ENCODE data around the gene ACBD3.

DNA sequence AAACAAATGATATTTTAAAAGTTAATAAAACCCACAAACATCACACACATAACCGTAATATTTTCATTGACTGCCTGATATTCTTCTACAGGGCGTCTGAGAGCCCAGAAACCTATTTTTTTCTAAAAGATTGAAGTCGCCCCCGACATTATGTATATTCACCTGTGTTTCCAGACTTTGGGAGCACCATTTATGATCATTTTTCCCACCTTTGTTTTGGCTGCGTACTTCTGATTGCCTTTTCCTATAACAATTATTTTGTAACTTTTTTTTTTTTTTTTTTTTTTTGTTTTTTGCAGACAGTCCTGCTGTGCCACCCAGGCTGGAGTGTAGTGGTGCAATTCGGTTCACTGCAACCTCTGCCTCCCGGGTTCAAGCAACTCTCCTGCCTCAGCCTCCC is 839 bp upstream of the ACBD3 start:
- TF ChIP-seq, protein P1, sequence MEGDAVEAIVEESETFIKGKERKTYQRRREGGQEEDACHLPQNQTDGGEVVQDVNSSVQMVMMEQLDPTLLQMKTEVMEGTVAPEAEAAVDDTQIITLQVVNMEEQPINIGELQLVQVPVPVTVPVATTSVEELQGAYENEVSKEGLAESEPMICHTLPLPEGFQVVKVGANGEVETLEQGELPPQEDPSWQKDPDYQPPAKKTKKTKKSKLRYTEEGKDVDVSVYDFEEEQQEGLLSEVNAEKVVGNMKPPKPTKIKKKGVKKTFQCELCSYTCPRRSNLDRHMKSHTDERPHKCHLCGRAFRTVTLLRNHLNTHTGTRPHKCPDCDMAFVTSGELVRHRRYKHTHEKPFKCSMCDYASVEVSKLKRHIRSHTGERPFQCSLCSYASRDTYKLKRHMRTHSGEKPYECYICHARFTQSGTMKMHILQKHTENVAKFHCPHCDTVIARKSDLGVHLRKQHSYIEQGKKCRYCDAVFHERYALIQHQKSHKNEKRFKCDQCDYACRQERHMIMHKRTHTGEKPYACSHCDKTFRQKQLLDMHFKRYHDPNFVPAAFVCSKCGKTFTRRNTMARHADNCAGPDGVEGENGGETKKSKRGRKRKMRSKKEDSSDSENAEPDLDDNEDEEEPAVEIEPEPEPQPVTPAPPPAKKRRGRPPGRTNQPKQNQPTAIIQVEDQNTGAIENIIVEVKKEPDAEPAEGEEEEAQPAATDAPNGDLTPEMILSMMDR (IDR thresholded peaks at IDR 0.05; ENCODE audit: low read depth, low read length, poor library complexity, severe bottlenecking): no peak
- TF ChIP-seq EZH2phosphoT487 (IDR thresholded peaks at IDR 0.05; ENCODE audit: borderline replicate concordance, low read length): no peak

All from DOHH2 (cell line).